HG02884 (cell line): ENCODE measurements around the gene CHST2.

ENCODE experiments used
- ATAC-seq: cut with Tn5 transposase; IDR thresholded peaks from one replicate; pipeline ENCODE4 v1.9.1; 2021; ENCODE audit warnings: mild to moderate bottlenecking, moderate library complexity; ENCODE audit not compliant: unreplicated experiment

Gene CHST2

GRCh38 chr3:143098032-143098764 lies 21.4 kb upstream of the CHST2 start:
- ATAC-seq = no peak

GRCh38 chr3:143099210-143099609 lies 20.4 kb upstream of the CHST2 start:
- no peak for ATAC-seq

GRCh38 chr3:143099690-143100089 lies 19.9 kb upstream of the CHST2 start:
- ATAC-seq = no peak

- no peak for ATAC-seq
Measured at GRCh38 chr3:143100451-143100850, 19.1 kb upstream of the CHST2 start.

- no peak for ATAC-seq
Measured at GRCh38 chr3:143101792-143102381, 17.7 kb upstream of the CHST2 start.

GRCh38 chr3:143103652-143104051 lies 15.9 kb upstream of the CHST2 start:
- peak; percentile 74 for ATAC-seq

GRCh38 chr3:143105170-143105569 lies 14.4 kb upstream of the CHST2 start:
- ATAC-seq = no peak

- ATAC-seq = no peak
Measured at GRCh38 chr3:143109861-143110260, 9.7 kb upstream of the CHST2 start.

GRCh38 chr3:143110371-143110770 lies 9.2 kb upstream of the CHST2 start:
- no peak for ATAC-seq

GRCh38 chr3:143118630-143119008 lies 952 bp upstream of the CHST2 start:
- ATAC-seq = no peak

- peak; percentile 5 for ATAC-seq
Measured at GRCh38 chr3:143119974-143120715, 574 bp downstream of the CHST2 start.

GRCh38 chr3:143120716-143121240 lies 1.2 kb downstream of the CHST2 start:
- peak; percentile 20 for ATAC-seq

GRCh38 chr3:143121241-143122088 lies 1.9 kb downstream of the CHST2 start:
- peak; percentile 5 for ATAC-seq

- ATAC-seq = no peak
Measured at GRCh38 chr3:143122089-143122430, 2.5 kb downstream of the CHST2 start.

GRCh38 chr3:143122608-143123352 lies 3.2 kb downstream of the CHST2 start:
- ATAC-seq = no peak

- peak; percentile 30 for ATAC-seq
Measured at GRCh38 chr3:143123353-143123984, 3.9 kb downstream of the CHST2 start.

GRCh38 chr3:143124601-143125520 lies 5.3 kb downstream of the CHST2 start:
- no peak for ATAC-seq

GRCh38 chr3:143127801-143128200 lies 8.2 kb downstream of the CHST2 start:
- ATAC-seq = no peak
